ENCODE data around the gene ZCCHC24. TPM values are rescaled to one million over a fixed set of nuclear protein-coding genes. Genes with fewer than 3 reads are reported as not detected.

ZCCHC24 gene
- total and polyA plus RNA-seq, 10 donors = 4.9 to 34.1 (median 23.7) TPM

GRCh38 chr10:79491143-79491835 lies 45.9 kb upstream of the ZCCHC24 start:
- Histone ChIP-seq H3K4me3 (no peak overlapping the region), H3K9me3 (no peaks in the 10 kb centered on the region), H3K36me3 (no peaks in the 10 kb centered on the region), H3K27ac (peak overlapping the region in 1 of 8 donors; percentile 45), H3K27me3 (replicated peaks in 1 of 7) (no peaks in the 10 kb centered on the region), H3K4me1 (peaks cover 0 to 13% (median 2%) of the 10 kb centered on the region in 6 donors)
- WGBS, 5 donors = 60 to 88% (median 82%) methylated on average over 4 to 6 of the region's 6 CpGs
- no peak for DNase-seq
- intact Hi-C loops (cut with DNase I; ENCODE audit: low total_unique reads) = no loop called here
- TF ChIP-seq POLR2AphosphoS5 (IDR thresholded peaks at IDR 0.05) (no peak), POLR2A (IDR thresholded peaks at IDR 0.05) (no peak)
- TF ChIP-seq, protein P1, sequence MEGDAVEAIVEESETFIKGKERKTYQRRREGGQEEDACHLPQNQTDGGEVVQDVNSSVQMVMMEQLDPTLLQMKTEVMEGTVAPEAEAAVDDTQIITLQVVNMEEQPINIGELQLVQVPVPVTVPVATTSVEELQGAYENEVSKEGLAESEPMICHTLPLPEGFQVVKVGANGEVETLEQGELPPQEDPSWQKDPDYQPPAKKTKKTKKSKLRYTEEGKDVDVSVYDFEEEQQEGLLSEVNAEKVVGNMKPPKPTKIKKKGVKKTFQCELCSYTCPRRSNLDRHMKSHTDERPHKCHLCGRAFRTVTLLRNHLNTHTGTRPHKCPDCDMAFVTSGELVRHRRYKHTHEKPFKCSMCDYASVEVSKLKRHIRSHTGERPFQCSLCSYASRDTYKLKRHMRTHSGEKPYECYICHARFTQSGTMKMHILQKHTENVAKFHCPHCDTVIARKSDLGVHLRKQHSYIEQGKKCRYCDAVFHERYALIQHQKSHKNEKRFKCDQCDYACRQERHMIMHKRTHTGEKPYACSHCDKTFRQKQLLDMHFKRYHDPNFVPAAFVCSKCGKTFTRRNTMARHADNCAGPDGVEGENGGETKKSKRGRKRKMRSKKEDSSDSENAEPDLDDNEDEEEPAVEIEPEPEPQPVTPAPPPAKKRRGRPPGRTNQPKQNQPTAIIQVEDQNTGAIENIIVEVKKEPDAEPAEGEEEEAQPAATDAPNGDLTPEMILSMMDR (IDR thresholded peaks at IDR 0.05 in 8 of 11, conservative IDR thresholded peaks at IDR 0.05 in 3 of 11) = no peak

GRCh38 chr10:79490400-79491142 lies 45.1 kb upstream of the ZCCHC24 start:
- no peaks in the 10 kb centered on the region for H3K9me3 ChIP-seq
- H3K36me3 ChIP-seq = no peaks in the 10 kb centered on the region
- peak overlapping the region in 5 of 8 donors; percentile 1 to 45 (median 22) for H3K27ac ChIP-seq
- intact Hi-C loops (cut with DNase I; ENCODE audit: low total_unique reads) = no loop called here
- no peak overlapping the region for H3K4me3 ChIP-seq
- DNase-seq = no peak
- H3K27me3 ChIP-seq (replicated peaks in 1 of 7) = no peaks in the 10 kb centered on the region
- TF ChIP-seq, protein P1 (IDR thresholded peaks at IDR 0.05 in 8 of 11, conservative IDR thresholded peaks at IDR 0.05 in 3 of 11) = no peak
- TF ChIP-seq POLR2AphosphoS5 (IDR thresholded peaks at IDR 0.05) = peak in 1 of 3 donors; percentile 12
- peaks cover 0 to 13% (median 2%) of the 10 kb centered on the region in 6 donors for H3K4me1 ChIP-seq
- 71 to 80% (median 76%) methylated on average over 8 to 9 of the region's 9 CpGs for WGBS, 5 donors

DNA sequence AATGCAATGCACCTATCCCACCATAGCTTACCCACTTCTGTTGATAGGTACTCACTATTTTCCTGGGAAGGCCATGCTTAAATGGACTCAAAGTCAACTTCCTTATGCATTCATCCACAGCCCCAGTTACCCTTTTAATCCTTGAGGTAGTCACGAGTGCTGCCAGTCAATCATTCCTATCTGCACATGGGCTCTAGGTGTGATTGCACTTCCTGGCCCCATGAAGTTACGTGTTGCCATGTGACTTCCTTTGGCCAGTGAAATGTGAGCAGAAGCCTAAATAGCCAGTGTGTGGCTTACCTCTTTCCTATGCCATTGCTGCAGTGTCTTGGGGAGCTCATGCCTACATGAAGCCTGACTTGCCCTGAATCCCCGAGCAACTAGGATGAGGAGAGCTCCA lies 43.4 kb upstream of the ZCCHC24 start:
- intact Hi-C loops (cut with DNase I; ENCODE audit: low total_unique reads) = no loop called here
- H3K4me1 ChIP-seq = peaks cover 0 to 17% (median 2%) of the 10 kb centered on the region in 6 donors
- H3K27ac ChIP-seq = peak overlapping the region in 2 of 8 donors; percentile 56 to 62
- WGBS, 5 donors = 52 to 77% (median 55%) methylated on average over 3 of the region's 3 CpGs
- no peaks in the 10 kb centered on the region for H3K36me3 ChIP-seq
- no peak for DNase-seq
- no peak overlapping the region for H3K4me3 ChIP-seq
- no peaks in the 10 kb centered on the region for H3K9me3 ChIP-seq
- H3K27me3 ChIP-seq (replicated peaks in 1 of 7) = no peaks in the 10 kb centered on the region
- TF ChIP-seq, protein P1 (IDR thresholded peaks at IDR 0.05 in 8 of 11, conservative IDR thresholded peaks at IDR 0.05 in 3 of 11) = no peak

- TF ChIP-seq POLR2AphosphoS5 (IDR thresholded peaks at IDR 0.05) = peak in 2 of 3 donors; percentile 19 to 51
- no peak for TF ChIP-seq POLR2A (IDR thresholded peaks at IDR 0.05)
- peaks cover 0 to 17% (median 2%) of the 10 kb centered on the region in 6 donors for H3K4me1 ChIP-seq
- intact Hi-C loops (cut with DNase I; ENCODE audit: low total_unique reads) = no loop called here
- H3K4me3 ChIP-seq = no peak overlapping the region
- H3K36me3 ChIP-seq = no peaks in the 10 kb centered on the region
- no peaks in the 10 kb centered on the region for H3K9me3 ChIP-seq
- DNase-seq = no peak
- no peaks in the 10 kb centered on the region for H3K27me3 ChIP-seq (replicated peaks in 1 of 7)
- peak overlapping the region in 3 of 8 donors; percentile 24 to 62 (median 56) for H3K27ac ChIP-seq
- WGBS, 5 donors = 61 to 82% (median 78%) methylated on average over 4 to 5 of the region's 5 CpGs
These were observed 42.9 kb upstream of the ZCCHC24 start for GRCh38 chr10:79488336-79488735.
